Sigmoid colon (tissue), 4 donors: ENCODE data around the gene ZSCAN30.

Experiments used
- EP300 ChIP-seq, 4 donors: sonication (generic); formaldehyde crosslinking; IDR thresholded peaks; one replicate each; pipeline ENCODE4 v1.6.1; 2017; ENCODE audit warnings: antibody characterized with exemption in 4 of 4
- POLR2A ChIP-seq, 2 donors: fragments of 450-650 bp; IDR thresholded peaks; one replicate each; pipeline ENCODE4 v1.6.1; 2016; ENCODE audit warnings: antibody characterized with exemption in 2 of 2, mild to moderate bottlenecking in 2 of 2, moderate library complexity in 2 of 2
- TF ChIP-seq, protein P1 (sequence below), 4 experiments: fragments of 450-650 bp in 3 of 4; fragments of 200-600 bp in 1 of 4; IDR thresholded peaks; one replicate each; pipeline ENCODE4 v1.5.1; 2016 to 2019; ENCODE audit warnings: antibody characterized with exemption in 4 of 4, mild to moderate bottlenecking in 3 of 4, moderate library complexity in 2 of 4

- TF ChIP-seq, protein P1, sequence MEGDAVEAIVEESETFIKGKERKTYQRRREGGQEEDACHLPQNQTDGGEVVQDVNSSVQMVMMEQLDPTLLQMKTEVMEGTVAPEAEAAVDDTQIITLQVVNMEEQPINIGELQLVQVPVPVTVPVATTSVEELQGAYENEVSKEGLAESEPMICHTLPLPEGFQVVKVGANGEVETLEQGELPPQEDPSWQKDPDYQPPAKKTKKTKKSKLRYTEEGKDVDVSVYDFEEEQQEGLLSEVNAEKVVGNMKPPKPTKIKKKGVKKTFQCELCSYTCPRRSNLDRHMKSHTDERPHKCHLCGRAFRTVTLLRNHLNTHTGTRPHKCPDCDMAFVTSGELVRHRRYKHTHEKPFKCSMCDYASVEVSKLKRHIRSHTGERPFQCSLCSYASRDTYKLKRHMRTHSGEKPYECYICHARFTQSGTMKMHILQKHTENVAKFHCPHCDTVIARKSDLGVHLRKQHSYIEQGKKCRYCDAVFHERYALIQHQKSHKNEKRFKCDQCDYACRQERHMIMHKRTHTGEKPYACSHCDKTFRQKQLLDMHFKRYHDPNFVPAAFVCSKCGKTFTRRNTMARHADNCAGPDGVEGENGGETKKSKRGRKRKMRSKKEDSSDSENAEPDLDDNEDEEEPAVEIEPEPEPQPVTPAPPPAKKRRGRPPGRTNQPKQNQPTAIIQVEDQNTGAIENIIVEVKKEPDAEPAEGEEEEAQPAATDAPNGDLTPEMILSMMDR (IDR thresholded peaks at IDR 0.05), result no peak
- no peak for TF ChIP-seq POLR2A (IDR thresholded peaks at IDR 0.05)
- TF ChIP-seq EP300 (IDR thresholded peaks at IDR 0.05), result no peak
Observed at GRCh38 chr18:35311496-35311895, 21.5 kb upstream of the ZSCAN30 start.
